GM23338 (cell line): ENCODE measurements around the gene MOSMO.

Source experiments
- TF ChIP-seq, protein P1 (sequence below), 2 experiments: fragments of 200-600 bp in 1 of 2; sonication (generic) in 1 of 2; conservative IDR thresholded peaks; 2 replicates each; pipeline versions ENCODE4 v1.5.1 to v1.6.1; 2016 to 2017; ENCODE audit warnings: antibody characterized with exemption in 2 of 2, low read depth in 2 of 2, mild to moderate bottlenecking in 2 of 2, moderate library complexity in 1 of 2
- TF ChIP-seq, protein P2 (sequence below): IDR thresholded peaks from one replicate; pipeline ENCODE4 v1.6.1; 2018; ENCODE audit warnings: antibody characterized with exemption; ENCODE audit not compliant: unreplicated experiment

- TF ChIP-seq, protein P1, sequence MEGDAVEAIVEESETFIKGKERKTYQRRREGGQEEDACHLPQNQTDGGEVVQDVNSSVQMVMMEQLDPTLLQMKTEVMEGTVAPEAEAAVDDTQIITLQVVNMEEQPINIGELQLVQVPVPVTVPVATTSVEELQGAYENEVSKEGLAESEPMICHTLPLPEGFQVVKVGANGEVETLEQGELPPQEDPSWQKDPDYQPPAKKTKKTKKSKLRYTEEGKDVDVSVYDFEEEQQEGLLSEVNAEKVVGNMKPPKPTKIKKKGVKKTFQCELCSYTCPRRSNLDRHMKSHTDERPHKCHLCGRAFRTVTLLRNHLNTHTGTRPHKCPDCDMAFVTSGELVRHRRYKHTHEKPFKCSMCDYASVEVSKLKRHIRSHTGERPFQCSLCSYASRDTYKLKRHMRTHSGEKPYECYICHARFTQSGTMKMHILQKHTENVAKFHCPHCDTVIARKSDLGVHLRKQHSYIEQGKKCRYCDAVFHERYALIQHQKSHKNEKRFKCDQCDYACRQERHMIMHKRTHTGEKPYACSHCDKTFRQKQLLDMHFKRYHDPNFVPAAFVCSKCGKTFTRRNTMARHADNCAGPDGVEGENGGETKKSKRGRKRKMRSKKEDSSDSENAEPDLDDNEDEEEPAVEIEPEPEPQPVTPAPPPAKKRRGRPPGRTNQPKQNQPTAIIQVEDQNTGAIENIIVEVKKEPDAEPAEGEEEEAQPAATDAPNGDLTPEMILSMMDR (conservative IDR thresholded peaks at IDR 0.05; ENCODE audit: low read depth in 2 of 2), result no peak
- TF ChIP-seq, protein P2, sequence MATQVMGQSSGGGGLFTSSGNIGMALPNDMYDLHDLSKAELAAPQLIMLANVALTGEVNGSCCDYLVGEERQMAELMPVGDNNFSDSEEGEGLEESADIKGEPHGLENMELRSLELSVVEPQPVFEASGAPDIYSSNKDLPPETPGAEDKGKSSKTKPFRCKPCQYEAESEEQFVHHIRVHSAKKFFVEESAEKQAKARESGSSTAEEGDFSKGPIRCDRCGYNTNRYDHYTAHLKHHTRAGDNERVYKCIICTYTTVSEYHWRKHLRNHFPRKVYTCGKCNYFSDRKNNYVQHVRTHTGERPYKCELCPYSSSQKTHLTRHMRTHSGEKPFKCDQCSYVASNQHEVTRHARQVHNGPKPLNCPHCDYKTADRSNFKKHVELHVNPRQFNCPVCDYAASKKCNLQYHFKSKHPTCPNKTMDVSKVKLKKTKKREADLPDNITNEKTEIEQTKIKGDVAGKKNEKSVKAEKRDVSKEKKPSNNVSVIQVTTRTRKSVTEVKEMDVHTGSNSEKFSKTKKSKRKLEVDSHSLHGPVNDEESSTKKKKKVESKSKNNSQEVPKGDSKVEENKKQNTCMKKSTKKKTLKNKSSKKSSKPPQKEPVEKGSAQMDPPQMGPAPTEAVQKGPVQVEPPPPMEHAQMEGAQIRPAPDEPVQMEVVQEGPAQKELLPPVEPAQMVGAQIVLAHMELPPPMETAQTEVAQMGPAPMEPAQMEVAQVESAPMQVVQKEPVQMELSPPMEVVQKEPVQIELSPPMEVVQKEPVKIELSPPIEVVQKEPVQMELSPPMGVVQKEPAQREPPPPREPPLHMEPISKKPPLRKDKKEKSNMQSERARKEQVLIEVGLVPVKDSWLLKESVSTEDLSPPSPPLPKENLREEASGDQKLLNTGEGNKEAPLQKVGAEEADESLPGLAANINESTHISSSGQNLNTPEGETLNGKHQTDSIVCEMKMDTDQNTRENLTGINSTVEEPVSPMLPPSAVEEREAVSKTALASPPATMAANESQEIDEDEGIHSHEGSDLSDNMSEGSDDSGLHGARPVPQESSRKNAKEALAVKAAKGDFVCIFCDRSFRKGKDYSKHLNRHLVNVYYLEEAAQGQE, result no peak
Observed at GRCh38 chr16:22065252-22065651, 57.3 kb downstream of the MOSMO start.
